Measurements from ENCODE around the gene CYP24A1. TPM values are rescaled to one million over a fixed set of nuclear protein-coding genes. Genes with fewer than 3 reads are reported as not detected.

The CYP24A1 gene
- total RNA-seq, 4 donors from 2014 or later, result not detected

DNA sequence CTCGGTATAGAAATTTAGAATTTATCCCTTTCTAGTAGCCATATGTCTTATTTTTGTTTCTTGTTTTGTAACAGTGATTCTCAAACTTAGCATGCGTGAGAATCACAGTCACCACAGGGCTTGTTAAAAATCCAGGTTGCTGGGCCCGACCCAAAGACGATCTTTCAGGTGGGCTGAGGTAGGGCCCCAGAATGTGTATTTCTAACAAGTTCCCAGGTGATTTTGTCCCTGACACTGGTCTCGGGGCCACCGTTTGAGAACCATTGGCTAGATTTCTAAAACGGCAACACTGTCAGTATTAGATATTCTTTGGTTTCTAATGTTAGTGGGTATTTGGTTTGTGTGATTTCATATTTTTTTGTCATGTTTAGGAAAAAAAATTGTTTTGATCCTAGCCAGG, 44.0 kb upstream of the CYP24A1 start:
- intact Hi-C loops (cut with DNase I; ENCODE audit: low total_unique reads), result no loop called here
- in situ Hi-C loops (cut with MboI; ENCODE audit: low pct_ligation_motif_present in 1 of 4, low pct_unique_long_range_greater_than_20kb in 1 of 4, low sequenced_read_pairs in 3 of 4), result loop anchor here in 2 of 4 donors (25.0 kb wide), 1 partner anchor 655 kb away; no protein-coding TSS in a partner anchor
- TF ChIP-seq, protein P1, sequence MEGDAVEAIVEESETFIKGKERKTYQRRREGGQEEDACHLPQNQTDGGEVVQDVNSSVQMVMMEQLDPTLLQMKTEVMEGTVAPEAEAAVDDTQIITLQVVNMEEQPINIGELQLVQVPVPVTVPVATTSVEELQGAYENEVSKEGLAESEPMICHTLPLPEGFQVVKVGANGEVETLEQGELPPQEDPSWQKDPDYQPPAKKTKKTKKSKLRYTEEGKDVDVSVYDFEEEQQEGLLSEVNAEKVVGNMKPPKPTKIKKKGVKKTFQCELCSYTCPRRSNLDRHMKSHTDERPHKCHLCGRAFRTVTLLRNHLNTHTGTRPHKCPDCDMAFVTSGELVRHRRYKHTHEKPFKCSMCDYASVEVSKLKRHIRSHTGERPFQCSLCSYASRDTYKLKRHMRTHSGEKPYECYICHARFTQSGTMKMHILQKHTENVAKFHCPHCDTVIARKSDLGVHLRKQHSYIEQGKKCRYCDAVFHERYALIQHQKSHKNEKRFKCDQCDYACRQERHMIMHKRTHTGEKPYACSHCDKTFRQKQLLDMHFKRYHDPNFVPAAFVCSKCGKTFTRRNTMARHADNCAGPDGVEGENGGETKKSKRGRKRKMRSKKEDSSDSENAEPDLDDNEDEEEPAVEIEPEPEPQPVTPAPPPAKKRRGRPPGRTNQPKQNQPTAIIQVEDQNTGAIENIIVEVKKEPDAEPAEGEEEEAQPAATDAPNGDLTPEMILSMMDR (IDR thresholded peaks at IDR 0.05), result no peak
- no peak for TF ChIP-seq EP300 (IDR thresholded peaks at IDR 0.05; ENCODE audit: low read depth)
- no peak for TF ChIP-seq POLR2AphosphoS5 (IDR thresholded peaks at IDR 0.05)
- TF ChIP-seq POLR2A (IDR thresholded peaks at IDR 0.05), result no peak
- Histone ChIP-seq H3K4me1 (no peaks in the 10 kb centered on the region), H3K36me3 (peaks cover 0 to 14% (median 2%) of the 10 kb centered on the region in 4 donors), H3K27me3 (no peaks in the 10 kb centered on the region), H3K27ac (no peak overlapping the region), H3K4me3 (no peak overlapping the region), H3K9me3 (no peaks in the 10 kb centered on the region)
- WGBS, 2 donors (ENCODE audit: low coverage in 1 of 2), result 89% methylated on average over 4 to 7 of the region's 7 CpGs
- DNase-seq, result no peak

DNA sequence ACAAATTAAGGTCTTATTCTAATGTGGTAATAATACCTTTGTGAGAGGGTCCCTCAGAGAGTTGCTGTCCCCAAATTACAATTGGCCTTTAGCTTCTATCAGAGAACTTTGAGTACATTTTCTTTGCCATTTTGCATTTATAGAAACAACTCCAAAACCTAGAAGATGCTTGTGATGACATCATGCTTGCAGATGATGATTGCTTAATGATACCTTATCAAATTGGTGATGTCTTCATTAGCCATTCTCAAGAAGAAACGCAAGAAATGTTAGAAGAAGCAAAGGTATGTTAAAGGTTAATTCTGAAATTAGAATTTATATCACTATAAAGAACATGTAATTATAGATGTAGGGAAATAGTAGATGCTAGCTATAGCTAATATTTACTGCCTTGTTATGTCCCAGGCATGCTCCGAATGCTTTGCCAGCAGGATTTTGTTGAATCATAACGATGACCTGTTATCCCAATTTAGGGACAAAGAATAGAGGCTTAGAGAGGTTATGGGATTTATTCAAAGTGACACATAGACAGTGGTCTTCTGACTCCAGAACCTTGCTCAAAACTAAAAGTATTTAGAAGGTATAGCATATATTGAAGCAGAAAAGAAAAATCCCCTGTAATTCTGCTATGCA, 41.5 kb upstream of the CYP24A1 start:
- 89 to 92% methylated on average over 2 to 3 of the region's 3 CpGs for WGBS, 2 donors (ENCODE audit: low coverage in 1 of 2)
- Histone ChIP-seq H3K27me3 (no peaks in the 10 kb centered on the region), H3K9me3 (no peaks in the 10 kb centered on the region), H3K4me3 (no peak overlapping the region), H3K36me3 (peaks cover 0 to 14% (median 2%) of the 10 kb centered on the region in 4 donors), H3K4me1 (peaks cover 0 to 2% (median 0%) of the 10 kb centered on the region in 4 donors), H3K27ac (no peak overlapping the region)
- DNase-seq, result no peak
- in situ Hi-C loops (cut with MboI; ENCODE audit: low pct_ligation_motif_present in 1 of 4, low pct_unique_long_range_greater_than_20kb in 1 of 4, low sequenced_read_pairs in 3 of 4) (loop anchor here in 2 of 4 donors (25.0 kb wide), 1 partner anchor 653 kb away; no protein-coding TSS in a partner anchor), intact Hi-C loops (cut with DNase I; ENCODE audit: low total_unique reads) (no loop called here)
- TF ChIP-seq POLR2AphosphoS5 (IDR thresholded peaks at IDR 0.05), result no peak
- TF ChIP-seq EP300 (IDR thresholded peaks at IDR 0.05; ENCODE audit: low read depth), result no peak
- TF ChIP-seq, protein P1 (IDR thresholded peaks at IDR 0.05), result no peak
- no peak for TF ChIP-seq POLR2A (IDR thresholded peaks at IDR 0.05)

DNA sequence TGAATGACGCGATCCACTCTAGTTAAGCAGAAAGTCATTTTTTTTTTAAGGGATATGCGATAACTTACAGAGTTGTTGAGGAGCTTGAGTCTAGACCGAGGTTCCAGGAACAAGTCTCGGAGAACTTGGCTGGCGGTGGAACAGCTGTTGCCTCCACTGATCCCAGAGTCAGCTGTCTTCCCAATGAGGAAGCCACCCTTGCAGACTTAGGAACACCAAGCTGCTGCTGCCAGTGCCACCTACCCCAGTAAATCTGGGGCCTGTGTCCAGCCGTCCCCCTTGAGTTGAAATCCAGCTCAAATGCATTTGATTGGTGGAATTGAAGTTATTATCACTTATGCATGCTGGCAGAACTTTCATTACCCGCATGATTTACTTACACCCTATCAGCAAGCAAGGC, 40.8 kb upstream of the CYP24A1 start:
- TF ChIP-seq, protein P1 (IDR thresholded peaks at IDR 0.05), result no peak
- no peak for TF ChIP-seq POLR2A (IDR thresholded peaks at IDR 0.05)
- no peak for TF ChIP-seq EP300 (IDR thresholded peaks at IDR 0.05; ENCODE audit: low read depth)
- no peak for TF ChIP-seq POLR2AphosphoS5 (IDR thresholded peaks at IDR 0.05)
- 93 to 96% methylated on average over 8 of the region's 8 CpGs for WGBS, 2 donors (ENCODE audit: low coverage in 1 of 2)
- H3K4me3 ChIP-seq, result no peak overlapping the region
- H3K9me3 ChIP-seq, result no peaks in the 10 kb centered on the region
- peaks cover 0 to 9% (median 1%) of the 10 kb centered on the region in 4 donors for H3K4me1 ChIP-seq
- DNase-seq, result no peak
- H3K27ac ChIP-seq, result no peak overlapping the region
- H3K27me3 ChIP-seq, result no peaks in the 10 kb centered on the region
- in situ Hi-C loops (cut with MboI; ENCODE audit: low pct_ligation_motif_present in 1 of 4, low pct_unique_long_range_greater_than_20kb in 1 of 4, low sequenced_read_pairs in 3 of 4) (loop anchor here in 2 of 4 donors (25.0 kb wide), 1 partner anchor 652 kb away; no protein-coding TSS in a partner anchor), intact Hi-C loops (cut with DNase I; ENCODE audit: low total_unique reads) (no loop called here)
- H3K36me3 ChIP-seq, result peaks cover 0 to 14% (median 2%) of the 10 kb centered on the region in 4 donors

DNA sequence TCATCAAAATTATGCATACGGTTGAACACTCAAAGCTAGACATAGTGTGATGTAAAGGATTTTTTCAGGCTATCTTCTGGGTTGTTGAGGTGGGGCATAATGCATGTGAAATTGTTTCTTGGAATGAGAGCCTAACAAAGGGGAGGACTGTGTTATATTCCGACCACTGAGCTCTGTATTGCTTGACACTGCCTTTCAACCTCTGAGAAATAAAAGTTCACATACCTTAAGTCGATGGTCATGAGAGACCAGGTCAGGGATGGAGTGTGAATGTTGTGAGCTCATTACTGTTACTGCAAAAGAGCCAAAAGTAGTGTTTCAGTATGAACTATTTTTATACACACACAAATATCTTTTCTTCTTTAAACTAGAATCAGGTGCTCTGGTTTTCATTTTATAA, 39.1 kb upstream of the CYP24A1 start:
- Histone ChIP-seq H3K9me3 (no peaks in the 10 kb centered on the region), H3K36me3 (peaks cover 0 to 4% (median 0%) of the 10 kb centered on the region in 4 donors), H3K4me1 (peaks cover 0 to 19% (median 10%) of the 10 kb centered on the region in 4 donors), H3K4me3 (no peak overlapping the region), H3K27ac (no peak overlapping the region), H3K27me3 (no peaks in the 10 kb centered on the region)
- TF ChIP-seq POLR2AphosphoS5 (IDR thresholded peaks at IDR 0.05) (no peak), POLR2A (IDR thresholded peaks at IDR 0.05) (no peak), EP300 (IDR thresholded peaks at IDR 0.05; ENCODE audit: low read depth) (no peak)
- TF ChIP-seq, protein P1 (IDR thresholded peaks at IDR 0.05), result no peak
- DNase-seq, result no peak
- 84 to 97% methylated on average over 3 of the region's 3 CpGs for WGBS, 2 donors (ENCODE audit: low coverage in 1 of 2)
- in situ Hi-C loops (cut with MboI; ENCODE audit: low pct_ligation_motif_present in 1 of 4, low pct_unique_long_range_greater_than_20kb in 1 of 4, low sequenced_read_pairs in 3 of 4), result loop anchor here in 2 of 4 donors (25.0 kb wide), 1 partner anchor 651 kb away; no protein-coding TSS in a partner anchor
- intact Hi-C loops (cut with DNase I; ENCODE audit: low total_unique reads), result no loop called here
